Activated effector memory CD4-positive, alpha-beta T cell treated with anti-CD3 and anti-CD28 coated beads, Interleukin-2, amount 50 U/mL, for 16 hours (primary cell): ENCODE data around the gene GRM8.
"Not testable (repeated sequence)": the region's sequence is repeated elsewhere in the genome, so short reads cannot be mapped to it uniquely, and the experiment has no call there.

Experiments used
- DNase-seq: peaks from one replicate; pipeline ENCODE4 v3.0.0-alpha.2; 2020

Gene GRM8

GRCh38 chr7:126702242-126703016 lies 550.3 kb downstream of the GRM8 start:
- no peak for DNase-seq

- DNase-seq: peak; percentile 87
Measured at GRCh38 chr7:126700807-126701604, 551.7 kb downstream of the GRM8 start.

GRCh38 chr7:126699707-126700106 lies 553.0 kb downstream of the GRM8 start:
- no peak for DNase-seq

- DNase-seq: no peak
Measured at GRCh38 chr7:126698909-126699308, 553.8 kb downstream of the GRM8 start.

GRCh38 chr7:126698446-126698845 lies 554.3 kb downstream of the GRM8 start:
- DNase-seq: no peak

GRCh38 chr7:126696256-126697038 lies 556.3 kb downstream of the GRM8 start:
- DNase-seq: no peak

- no peak for DNase-seq
Measured at GRCh38 chr7:126690848-126691751, 561.6 kb downstream of the GRM8 start.

- no peak for DNase-seq
Measured at GRCh38 chr7:126690104-126690503, 562.6 kb downstream of the GRM8 start.

- no peak for DNase-seq
Measured at GRCh38 chr7:126689037-126689436, 563.7 kb downstream of the GRM8 start.

GRCh38 chr7:126686474-126686873 lies 566.3 kb downstream of the GRM8 start:
- no peak for DNase-seq

- DNase-seq: no peak
Measured at GRCh38 chr7:126685596-126685995, 567.1 kb downstream of the GRM8 start.

- DNase-seq: no peak
Measured at GRCh38 chr7:126685018-126685573, 567.6 kb downstream of the GRM8 start.

- DNase-seq: no peak
Measured at GRCh38 chr7:126682176-126682575, 570.6 kb downstream of the GRM8 start.

- DNase-seq: not testable (repeated sequence)
Measured at GRCh38 chr7:126668762-126669161, 584.0 kb downstream of the GRM8 start.

- no peak for DNase-seq
Measured at GRCh38 chr7:126668367-126668752, 584.4 kb downstream of the GRM8 start.

GRCh38 chr7:126667742-126668366 lies 584.9 kb downstream of the GRM8 start:
- no peak for DNase-seq

GRCh38 chr7:126662856-126663255 lies 589.9 kb downstream of the GRM8 start:
- no peak for DNase-seq

GRCh38 chr7:126659124-126659523 lies 593.6 kb downstream of the GRM8 start:
- no peak for DNase-seq

- no peak for DNase-seq
Measured at GRCh38 chr7:126658684-126659083, 594.1 kb downstream of the GRM8 start.

- DNase-seq: no peak
Measured at GRCh38 chr7:126657599-126658358, 595.0 kb downstream of the GRM8 start.

- DNase-seq: no peak
Measured at GRCh38 chr7:126657137-126657536, 595.6 kb downstream of the GRM8 start.
